ENCODE measurements around the gene MYO1E. TPM values are rescaled to one million over a fixed set of nuclear protein-coding genes. Genes with fewer than 3 reads are reported as not detected.

MYO1E gene
- polyA plus RNA-seq, 6 donors from 2014 or later, result 32.4 to 80.0 (median 45.3) TPM

- DNase-seq (no peak), ATAC-seq (ENCODE audit: low read depth in 2 of 2) (no peak)
- Mint-ChIP-seq H3K27ac (peak overlapping the region in 4 of 6 donors; percentile 10 to 68 (median 37)), H3K36me3 (peaks cover 49 to 55% of the 10 kb centered on the region in 2 donors), H3K9me3 (peaks cover 0 to 5% (median 0%) of the 10 kb centered on the region in 7 donors), H3K4me1 (no peaks in the 10 kb centered on the region), H3K4me3 (no peak overlapping the region), H3K27me3 (no peaks in the 10 kb centered on the region)
Observed at GRCh38 chr15:59189241-59189640, 183.4 kb downstream of the MYO1E start.

GRCh38 chr15:59186501-59186900 is 186.2 kb downstream of the MYO1E start:
- DNase-seq (no peak), ATAC-seq (ENCODE audit: low read depth in 2 of 2) (no peak)
- Mint-ChIP-seq H3K4me3 (no peak overlapping the region), H3K36me3 (peaks cover 54 to 58% of the 10 kb centered on the region in 2 donors), H3K27ac (peak overlapping the region in 1 of 6 donors; percentile 20), H3K27me3 (no peaks in the 10 kb centered on the region), H3K4me1 (no peaks in the 10 kb centered on the region), H3K9me3 (peaks cover 0 to 19% (median 6%) of the 10 kb centered on the region in 7 donors)

- H3K27ac Mint-ChIP-seq, result no peak overlapping the region
- no peaks in the 10 kb centered on the region for H3K4me1 Mint-ChIP-seq
- no peak overlapping the region for H3K4me3 Mint-ChIP-seq
- no peak for DNase-seq
- no peaks in the 10 kb centered on the region for H3K27me3 Mint-ChIP-seq
- H3K9me3 Mint-ChIP-seq, result peaks cover 0 to 22% (median 8%) of the 10 kb centered on the region in 7 donors
- ATAC-seq (ENCODE audit: low read depth in 2 of 2), result no peak
- H3K36me3 Mint-ChIP-seq, result peaks cover 61% of the 10 kb centered on the region in 2 donors
Observed at GRCh38 chr15:59185725-59186124, 186.9 kb downstream of the MYO1E start.

GRCh38 chr15:59180945-59181600 is 191.6 kb downstream of the MYO1E start:
- Mint-ChIP-seq H3K36me3 (peaks cover 52 to 63% of the 10 kb centered on the region in 2 donors), H3K27me3 (no peaks in the 10 kb centered on the region), H3K4me1 (peaks cover 0 to 5% (median 5%) of the 10 kb centered on the region in 3 donors), H3K27ac (peak overlapping the region in 3 of 6 donors; percentile 37 to 83 (median 62)), H3K4me3 (no peak overlapping the region), H3K9me3 (peaks cover 0 to 22% (median 8%) of the 10 kb centered on the region in 7 donors)
- DNase-seq (no peak), ATAC-seq (ENCODE audit: low read depth in 2 of 2) (no peak)

- Mint-ChIP-seq H3K27me3 (no peaks in the 10 kb centered on the region), H3K9me3 (peaks cover 0 to 22% (median 8%) of the 10 kb centered on the region in 7 donors), H3K4me1 (peaks cover 0 to 5% (median 5%) of the 10 kb centered on the region in 3 donors), H3K36me3 (peaks cover 48 to 69% of the 10 kb centered on the region in 2 donors), H3K27ac (peak overlapping the region in 1 of 6 donors; percentile 72), H3K4me3 (no peak overlapping the region)
- DNase-seq (no peak), ATAC-seq (ENCODE audit: low read depth in 2 of 2) (no peak)
Observed at GRCh38 chr15:59179717-59180116, 193.0 kb downstream of the MYO1E start.

GRCh38 chr15:59178151-59178695 is 194.4 kb downstream of the MYO1E start:
- no peak overlapping the region for H3K4me3 Mint-ChIP-seq
- DNase-seq, result no peak
- peak overlapping the region in 4 of 6 donors; percentile 39 to 68 (median 57) for H3K27ac Mint-ChIP-seq
- no peaks in the 10 kb centered on the region for H3K27me3 Mint-ChIP-seq
- H3K36me3 Mint-ChIP-seq, result peaks cover 50 to 66% of the 10 kb centered on the region in 2 donors
- ATAC-seq (ENCODE audit: low read depth in 2 of 2), result no peak
- H3K9me3 Mint-ChIP-seq, result peaks cover 2 to 26% (median 6%) of the 10 kb centered on the region in 7 donors
- peaks cover 0 to 5% (median 5%) of the 10 kb centered on the region in 3 donors for H3K4me1 Mint-ChIP-seq

- Mint-ChIP-seq H3K4me1 (peaks cover 0 to 5% (median 5%) of the 10 kb centered on the region in 3 donors), H3K27ac (peak overlapping the region in 2 of 6 donors; percentile 50 to 76), H3K27me3 (no peaks in the 10 kb centered on the region), H3K9me3 (peaks cover 2 to 17% (median 6%) of the 10 kb centered on the region in 7 donors), H3K4me3 (no peak overlapping the region), H3K36me3 (peaks cover 41 to 61% of the 10 kb centered on the region in 2 donors)
- ATAC-seq (ENCODE audit: low read depth in 2 of 2) (no peak), DNase-seq (no peak)
Observed at GRCh38 chr15:59177317-59177660, 195.4 kb downstream of the MYO1E start.

GRCh38 chr15:59176653-59177316 is 195.9 kb downstream of the MYO1E start:
- Mint-ChIP-seq H3K4me3 (peak overlapping the region in 1 of 8 donors; percentile 1), H3K4me1 (peaks cover 0 to 5% (median 5%) of the 10 kb centered on the region in 3 donors), H3K9me3 (peaks cover 2 to 14% (median 5%) of the 10 kb centered on the region in 7 donors), H3K27ac (peak overlapping the region in 5 of 6 donors; percentile 26 to 87 (median 49)), H3K36me3 (peaks cover 39 to 57% of the 10 kb centered on the region in 2 donors), H3K27me3 (no peaks in the 10 kb centered on the region)
- no peak for ATAC-seq (ENCODE audit: low read depth in 2 of 2)
- DNase-seq, result no peak

GRCh38 chr15:59174835-59175831 is 197.5 kb downstream of the MYO1E start:
- H3K27me3 Mint-ChIP-seq, result no peaks in the 10 kb centered on the region
- H3K36me3 Mint-ChIP-seq, result peaks cover 29 to 47% of the 10 kb centered on the region in 2 donors
- DNase-seq, result peak; percentile 4
- peaks cover 0 to 8% (median 3%) of the 10 kb centered on the region in 7 donors for H3K9me3 Mint-ChIP-seq
- H3K27ac Mint-ChIP-seq, result peak overlapping the region in 4 of 6 donors; percentile 14 to 67 (median 41)
- peaks cover 0 to 5% (median 5%) of the 10 kb centered on the region in 3 donors for H3K4me1 Mint-ChIP-seq
- peak overlapping the region in 1 of 8 donors; percentile 63 for H3K4me3 Mint-ChIP-seq
- peak; percentile 60 to 71 for ATAC-seq (ENCODE audit: low read depth in 2 of 2)

- H3K27me3 Mint-ChIP-seq, result no peaks in the 10 kb centered on the region
- H3K27ac Mint-ChIP-seq, result peak overlapping the region in 1 of 6 donors; percentile 43
- peaks cover 0 to 8% (median 3%) of the 10 kb centered on the region in 7 donors for H3K9me3 Mint-ChIP-seq
- ATAC-seq (ENCODE audit: low read depth in 2 of 2) (no peak), DNase-seq (no peak)
- no peak overlapping the region for H3K4me3 Mint-ChIP-seq
- peaks cover 28 to 43% of the 10 kb centered on the region in 2 donors for H3K36me3 Mint-ChIP-seq
- peaks cover 0 to 5% (median 5%) of the 10 kb centered on the region in 3 donors for H3K4me1 Mint-ChIP-seq
Observed at GRCh38 chr15:59174151-59174834, 198.4 kb downstream of the MYO1E start.

- no peaks in the 10 kb centered on the region for H3K27me3 Mint-ChIP-seq
- no peak overlapping the region for H3K4me3 Mint-ChIP-seq
- H3K27ac Mint-ChIP-seq, result no peak overlapping the region
- H3K36me3 Mint-ChIP-seq, result peaks cover 19 to 35% of the 10 kb centered on the region in 2 donors
- H3K4me1 Mint-ChIP-seq, result peaks cover 0 to 5% (median 5%) of the 10 kb centered on the region in 3 donors
- ATAC-seq (ENCODE audit: low read depth in 2 of 2) (no peak), DNase-seq (no peak)
- H3K9me3 Mint-ChIP-seq, result peaks cover 0 to 8% (median 3%) of the 10 kb centered on the region in 7 donors
Observed at GRCh38 chr15:59173194-59173593, 199.5 kb downstream of the MYO1E start.

- peaks cover 0 to 8% (median 3%) of the 10 kb centered on the region in 7 donors for H3K9me3 Mint-ChIP-seq
- peaks cover 0 to 3% (median under 1%) of the 10 kb centered on the region in 3 donors for H3K4me1 Mint-ChIP-seq
Observed at GRCh38 chr15:59172289-59172901, 200.3 kb downstream of the MYO1E start.

More at GRCh38 chr15:59172289-59172901, 200.3 kb downstream of the MYO1E start:
- H3K27ac Mint-ChIP-seq, result no peak overlapping the region
- peaks cover 11 to 28% of the 10 kb centered on the region in 2 donors for H3K36me3 Mint-ChIP-seq
- H3K4me3 Mint-ChIP-seq, result peak overlapping the region in 1 of 8 donors; percentile 10
- DNase-seq (no peak), ATAC-seq (ENCODE audit: low read depth in 2 of 2) (no peak)
- no peaks in the 10 kb centered on the region for H3K27me3 Mint-ChIP-seq

Measured in naive B cell (primary cell).